ENCODE measurements around the gene LAMA3. TPM values are rescaled to one million over a fixed set of nuclear protein-coding genes. Genes with fewer than 3 reads are reported as not detected.
A peak's percentile ranks its signal among the peaks of the same experiment; 100 is the strongest.

Gene LAMA3
- total and polyA plus RNA-seq, 10 of the 15 experiments (the other 5 are each of a cell fraction or from before 2014, with no cell fraction given), result 0.37 to 6.5 (median 5.4) TPM

DNA sequence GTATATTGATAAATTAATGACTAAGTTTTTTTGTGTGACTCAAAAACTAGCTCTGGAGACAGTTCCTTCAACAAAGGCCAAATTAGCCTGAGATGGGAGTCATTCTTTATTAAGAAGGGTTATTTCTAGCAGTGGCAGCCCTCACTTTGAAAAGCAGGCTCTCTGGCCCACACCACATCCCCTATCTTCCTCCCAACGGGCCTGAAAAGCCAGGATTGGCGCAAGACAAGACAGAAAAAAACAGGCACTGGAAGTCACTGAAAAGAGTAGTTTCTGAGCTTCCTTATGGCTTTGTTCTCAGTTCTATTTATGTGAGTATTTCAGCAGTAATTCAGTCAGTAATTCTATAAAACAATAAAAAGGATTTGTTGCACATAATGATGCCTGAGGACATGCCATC, 149.0 kb downstream of the LAMA3 start (continued):
- TF ChIP-seq NFIC (IDR thresholded peaks at IDR 0.05; ENCODE audit: low read depth, low read length), result no peak
- no peak for TF ChIP-seq ZNF207 (IDR thresholded peaks at IDR 0.05; ENCODE audit: borderline replicate concordance)
- no peak for TF ChIP-seq GABPA (IDR thresholded peaks at IDR 0.05; ENCODE audit: low read depth)

DNA sequence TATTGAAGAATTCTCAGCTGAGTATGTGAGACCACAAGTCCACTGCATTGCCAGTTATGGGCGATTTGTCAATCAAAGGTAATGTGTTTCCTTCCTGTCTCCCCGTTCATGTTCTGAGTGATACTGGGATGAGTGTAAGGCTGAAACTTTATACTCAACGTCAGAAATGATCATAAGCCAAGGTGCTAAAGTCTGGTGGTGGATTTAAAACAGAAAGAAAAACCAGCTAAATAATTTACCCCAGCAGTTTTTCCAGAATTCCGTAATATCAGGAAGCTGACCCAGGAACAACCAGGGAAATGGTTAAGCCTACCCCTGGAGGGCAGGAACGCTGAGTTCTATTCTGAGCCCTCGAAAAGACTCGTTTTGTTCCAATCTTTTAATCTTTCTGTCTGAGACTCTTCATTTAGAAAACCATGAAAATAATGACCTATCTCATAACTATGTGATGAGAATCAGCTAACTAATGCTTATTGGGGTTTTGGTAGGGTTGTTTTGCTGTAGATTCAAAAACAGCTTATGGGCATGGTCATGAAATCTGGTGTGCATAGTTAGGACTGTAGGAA, 149.6 kb downstream of the LAMA3 start:
- WGBS (ENCODE audit: insufficient coverage, insufficient replicate concordance, low lambda C conversion rate, missing lambda C conversion rate), result 23% methylated on average over 7 of the region's 7 CpGs
- CTCF ChIA-PET, result interaction anchor here (0.6 to 1.7 kb wide), 4 partner anchors 9 to 274 kb away, joined by 3 read pairs; no protein-coding TSS in a partner anchor
- no TSS peak for BruUV-seq (replicated peaks)
- TF ChIP-seq GATAD2B (conservative IDR thresholded peaks at IDR 0.05; ENCODE audit: low read depth), result no peak
- TF ChIP-seq, protein P1, sequence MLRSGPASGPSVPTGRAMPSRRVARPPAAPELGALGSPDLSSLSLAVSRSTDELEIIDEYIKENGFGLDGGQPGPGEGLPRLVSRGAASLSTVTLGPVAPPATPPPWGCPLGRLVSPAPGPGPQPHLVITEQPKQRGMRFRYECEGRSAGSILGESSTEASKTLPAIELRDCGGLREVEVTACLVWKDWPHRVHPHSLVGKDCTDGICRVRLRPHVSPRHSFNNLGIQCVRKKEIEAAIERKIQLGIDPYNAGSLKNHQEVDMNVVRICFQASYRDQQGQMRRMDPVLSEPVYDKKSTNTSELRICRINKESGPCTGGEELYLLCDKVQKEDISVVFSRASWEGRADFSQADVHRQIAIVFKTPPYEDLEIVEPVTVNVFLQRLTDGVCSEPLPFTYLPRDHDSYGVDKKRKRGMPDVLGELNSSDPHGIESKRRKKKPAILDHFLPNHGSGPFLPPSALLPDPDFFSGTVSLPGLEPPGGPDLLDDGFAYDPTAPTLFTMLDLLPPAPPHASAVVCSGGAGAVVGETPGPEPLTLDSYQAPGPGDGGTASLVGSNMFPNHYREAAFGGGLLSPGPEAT (IDR thresholded peaks at IDR 0.05; ENCODE audit: low read depth), result no peak
- peak in 1 of 2 experiments; percentile 40; a peak in 1 of 4 replicates for TF ChIP-seq ETV6 (conservative IDR thresholded peaks at IDR 0.05 in 1 of 2, IDR thresholded peaks at IDR 0.05 in 1 of 2; ENCODE audit: borderline replicate concordance in 1 of 2, low read depth in 1 of 2)
- no peak for TF ChIP-seq RELA (IDR thresholded peaks at IDR 0.05; ENCODE audit: borderline replicate concordance, partially characterized antibody)
- TF ChIP-seq SREBF1 (IDR thresholded peaks at IDR 0.05; ENCODE audit: low read length), result no peak
- 0 out of 2 replicates have a peak, but pooled peaks have one; percentile 31 for TF ChIP-seq JUNB (IDR thresholded peaks at IDR 0.05)
- no peak for TF ChIP-seq NKRF (conservative IDR thresholded peaks at IDR 0.05)
- TF ChIP-seq EP300 (IDR thresholded peaks at IDR 0.05; ENCODE audit: borderline replicate concordance in 1 of 2, control insufficient read depth in 1 of 2, low read depth in 2 of 2, low read length in 2 of 2), result no peak
- no peak for TF ChIP-seq USF2 (IDR thresholded peaks at IDR 0.05; ENCODE audit: borderline replicate concordance, low read depth, low read length)
- no peak for TF ChIP-seq E2F8 (IDR thresholded peaks at IDR 0.05; ENCODE audit: low read depth, partially characterized antibody)
- peak; percentile 29; the same call in 1 of the 2 replicates for TF ChIP-seq RUNX3 (IDR thresholded peaks at IDR 0.05; ENCODE audit: low read length)

More for the DNA sequence above, 149.6 kb downstream of the LAMA3 start:
- H3K9me3 ChIP-seq (replicated peaks; ENCODE audit: control insufficient read depth, insufficient read depth, low read length), result no peaks in the 10 kb centered on the region
- intact Hi-C loops (cut with micrococcal nuclease; ENCODE audit: unreplicated experiment) (no loop called here), in situ Hi-C loops (cut with MboI) (no loop called here)
- ChIA-PET RAD21 (ENCODE audit: unreplicated experiment) (no interaction called here), POLR2A (interaction anchor here (1.0 to 1.5 kb wide), 2 partner anchors 11 to 18 kb away, joined by 3 to 5 read pairs; no protein-coding TSS in a partner anchor), SMC1A (ENCODE audit: uncharacterized antibody, unreplicated experiment) (interaction anchor here (1.0 to 2.8 kb wide), 10 partner anchors 10 to 340 kb away, joined by 3 to 20 read pairs (median 4); no protein-coding TSS in a partner anchor)
- no peak overlapping the region for H3K9ac ChIP-seq (ENCODE audit: control insufficient read depth, insufficient read depth, low read length)
- no peaks in the 10 kb centered on the region for H3K27me3 ChIP-seq (replicated peaks in 1 of 2; ENCODE audit: control insufficient read depth in 2 of 2, insufficient read depth in 2 of 2, low read length in 1 of 2)
- H3K4me2 ChIP-seq (ENCODE audit: control insufficient read depth, insufficient read depth), result no peak overlapping the region
- FAIRE-seq, result no peak
- H3K27ac ChIP-seq (ENCODE audit: control insufficient read depth, insufficient read depth), result no peak overlapping the region
- H3K79me2 ChIP-seq (ENCODE audit: control insufficient read depth, insufficient read depth, low read length), result no peaks in the 10 kb centered on the region
- no peak for DNase-seq (ENCODE audit: low read depth, low spot score)
- ATAC-seq, result peak; percentile 85
- no peaks in the 10 kb centered on the region for H3K4me1 ChIP-seq (ENCODE audit: control insufficient read depth, insufficient read depth, low read length)
- no peaks in the 10 kb centered on the region for H4K20me1 ChIP-seq (ENCODE audit: control insufficient read depth, insufficient read depth)
- no peak overlapping the region for H2AFZ ChIP-seq (ENCODE audit: control insufficient read depth, low read depth, low read length)
- H3K4me3 ChIP-seq, result no peak overlapping the region
- no peaks in the 10 kb centered on the region for H3K36me3 ChIP-seq (ENCODE audit: control insufficient read depth in 2 of 2, insufficient read depth in 2 of 2, low read length in 1 of 2)

Measured in GM12878 (cell line).